Stimulated activated naive CD8-positive, alpha-beta T cell treated with anti-CD3 and anti-CD28 coated beads, Interleukin-15, Interleukin-2, amounts not matched to agents 100 ng/mL and 50 ng/mL, for 24 hours (primary cell): ENCODE data around the gene SEMA6B.
A peak's percentile ranks its signal among the peaks of the same experiment; 100 is the strongest.

Experiments used
- H3K27ac Mint-ChIP-seq: one replicate; pipeline ENCODE4 v1.8.0; 2021; ENCODE audit warnings: mild to moderate bottlenecking, mixed read lengths
- H3K27me3 Mint-ChIP-seq: one replicate; pipeline ENCODE4 v1.8.0; 2021; ENCODE audit warnings: mixed read lengths
- H3K36me3 Mint-ChIP-seq: one replicate; pipeline ENCODE4 v1.8.0; 2021; ENCODE audit warnings: low read depth, mixed read lengths
- H3K4me1 Mint-ChIP-seq: one replicate; pipeline ENCODE4 v1.8.0; 2021; ENCODE audit warnings: low read depth, mixed read lengths
- H3K4me3 Mint-ChIP-seq: one replicate; pipeline ENCODE4 v1.8.0; 2021; ENCODE audit warnings: mild to moderate bottlenecking, mixed read lengths
- H3K9me3 Mint-ChIP-seq: one replicate; pipeline ENCODE4 v1.8.0; 2021; ENCODE audit warnings: mixed read lengths

Gene SEMA6B

DNA sequence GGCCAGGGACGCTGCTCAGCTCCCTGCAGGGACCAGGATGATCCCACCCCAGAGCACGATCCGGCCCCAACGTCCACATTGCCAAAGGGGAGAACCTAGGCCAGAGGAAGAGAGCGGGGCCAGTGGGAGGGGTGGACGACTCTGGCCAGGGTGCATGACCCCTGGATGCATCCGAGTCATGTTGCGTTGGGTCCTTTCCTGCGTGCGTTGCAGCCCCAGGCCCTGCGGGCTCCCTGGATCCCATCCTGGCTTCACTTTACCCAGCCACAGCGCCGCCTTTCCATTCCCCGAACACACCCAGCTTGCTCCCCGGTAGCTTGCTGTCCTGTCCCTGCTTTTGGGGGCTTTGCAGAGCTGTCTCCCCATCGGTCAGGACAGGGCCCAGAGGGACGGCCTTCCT is 51.7 kb downstream of the SEMA6B start:
- H3K9me3 Mint-ChIP-seq: no peaks in the 10 kb centered on the region
- H3K4me1 Mint-ChIP-seq: peaks cover 10% of the 10 kb centered on the region

GRCh38 chr19:4507150-4507452 is 52.4 kb downstream of the SEMA6B start:
- Mint-ChIP-seq H3K27me3 (no peaks in the 10 kb centered on the region), H3K36me3 (peaks cover 11% of the 10 kb centered on the region), H3K27ac (no peak overlapping the region), H3K4me1 (peaks cover 10% of the 10 kb centered on the region), H3K4me3 (no peak overlapping the region), H3K9me3 (no peaks in the 10 kb centered on the region)

More for the DNA sequence above, 51.7 kb downstream of the SEMA6B start:
- Mint-ChIP-seq H3K27me3 (no peaks in the 10 kb centered on the region), H3K4me3 (no peak overlapping the region), H3K27ac (no peak overlapping the region), H3K36me3 (peaks cover 11% of the 10 kb centered on the region)

DNA sequence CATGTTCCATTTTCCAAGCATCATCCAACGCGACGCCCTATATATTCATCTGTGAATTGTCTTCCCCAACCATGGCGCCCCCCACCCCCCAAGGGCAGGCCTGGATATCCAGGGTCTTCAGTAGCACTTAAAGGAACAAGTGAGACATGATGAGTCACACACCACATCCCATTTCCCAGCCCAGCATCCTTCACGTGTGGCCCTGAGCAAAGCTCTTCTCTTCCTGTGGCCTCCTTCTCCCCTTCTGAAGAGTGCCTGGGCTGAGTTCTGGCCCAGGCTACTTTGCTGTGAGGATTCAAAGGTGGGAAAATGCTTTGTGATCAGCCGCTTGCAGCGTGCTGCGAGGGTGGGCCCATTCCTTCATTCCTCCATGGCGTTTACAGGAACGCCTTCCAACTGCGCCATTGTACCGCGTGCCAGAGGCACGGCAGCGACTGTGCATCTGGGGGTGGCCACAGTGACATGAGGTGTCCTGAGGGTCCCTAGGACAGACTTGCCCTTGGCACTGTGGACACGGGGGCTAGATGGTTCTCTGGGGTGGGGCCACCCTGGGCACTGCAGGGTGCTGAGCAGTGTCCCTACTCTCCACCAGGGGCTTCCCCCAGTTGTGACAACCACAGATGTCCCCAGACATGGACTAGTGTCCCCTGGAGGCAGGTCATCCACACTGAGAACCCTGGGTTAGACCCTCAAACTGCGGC is 52.9 kb downstream of the SEMA6B start:
- no peaks in the 10 kb centered on the region for H3K27me3 Mint-ChIP-seq
- H3K4me1 Mint-ChIP-seq: peaks cover 10% of the 10 kb centered on the region
- H3K4me3 Mint-ChIP-seq: no peak overlapping the region
- peak overlapping the region; percentile 21 for H3K27ac Mint-ChIP-seq
- H3K9me3 Mint-ChIP-seq: no peaks in the 10 kb centered on the region
- H3K36me3 Mint-ChIP-seq: peaks cover 11% of the 10 kb centered on the region

GRCh38 chr19:4505570-4506448 is 53.7 kb downstream of the SEMA6B start:
- Mint-ChIP-seq H3K27ac (peak overlapping the region; percentile 21), H3K27me3 (no peaks in the 10 kb centered on the region)

GRCh38 chr19:4504891-4505569 is 54.5 kb downstream of the SEMA6B start:
- peaks cover 10% of the 10 kb centered on the region for H3K4me1 Mint-ChIP-seq
- H3K36me3 Mint-ChIP-seq: peaks cover 14% of the 10 kb centered on the region
- no peaks in the 10 kb centered on the region for H3K27me3 Mint-ChIP-seq
- no peak overlapping the region for H3K4me3 Mint-ChIP-seq
- H3K9me3 Mint-ChIP-seq: no peaks in the 10 kb centered on the region
- no peak overlapping the region for H3K27ac Mint-ChIP-seq

More at GRCh38 chr19:4505570-4506448, 53.7 kb downstream of the SEMA6B start:
- Mint-ChIP-seq H3K36me3 (peaks cover 13% of the 10 kb centered on the region), H3K4me3 (no peak overlapping the region), H3K4me1 (peaks cover 10% of the 10 kb centered on the region), H3K9me3 (no peaks in the 10 kb centered on the region)

DNA sequence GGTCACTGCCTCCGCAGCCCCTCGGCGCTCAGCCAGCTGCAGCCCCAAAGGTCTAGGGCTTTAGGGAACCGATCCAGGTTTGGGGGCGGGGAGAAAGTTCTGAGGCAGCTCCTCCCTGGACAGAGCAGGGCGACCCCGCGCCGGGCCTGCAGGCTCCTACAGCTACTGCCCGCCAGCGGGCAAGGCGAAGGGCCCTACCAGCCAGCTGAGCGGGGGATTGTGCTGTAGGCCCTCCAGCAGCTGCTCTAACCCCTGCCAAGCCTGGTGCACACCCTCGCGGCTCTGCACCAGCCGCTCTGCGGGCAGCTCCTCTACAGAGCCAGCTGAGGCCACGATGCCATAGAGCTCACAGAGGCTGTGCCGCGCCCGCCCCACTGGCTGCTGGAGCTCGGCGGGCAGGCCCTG is 55.2 kb downstream of the SEMA6B start:
- Mint-ChIP-seq H3K36me3 (peaks cover 14% of the 10 kb centered on the region), H3K4me3 (no peak overlapping the region), H3K4me1 (peaks cover 10% of the 10 kb centered on the region), H3K27me3 (no peaks in the 10 kb centered on the region), H3K27ac (no peak overlapping the region), H3K9me3 (no peaks in the 10 kb centered on the region)

DNA sequence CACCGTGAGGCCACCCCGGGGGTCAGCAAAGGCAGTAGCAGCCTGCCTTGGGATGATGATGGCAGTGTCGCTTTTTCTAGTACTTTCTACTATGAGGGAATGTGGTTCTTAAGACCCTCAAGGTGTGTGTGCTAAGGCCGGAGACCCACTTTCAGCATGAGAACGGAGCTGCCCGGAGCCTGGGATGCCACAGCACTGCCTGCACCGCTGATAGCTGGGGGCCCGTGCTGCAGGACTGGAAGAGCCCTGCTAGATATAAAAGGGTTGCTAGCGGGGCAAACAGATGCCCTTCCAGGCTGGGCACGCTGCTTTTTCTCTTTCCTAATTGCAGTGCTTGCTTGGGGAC is 55.7 kb downstream of the SEMA6B start:
- Mint-ChIP-seq H3K36me3 (peaks cover 14% of the 10 kb centered on the region), H3K27me3 (no peaks in the 10 kb centered on the region), H3K4me1 (peaks cover 10% of the 10 kb centered on the region), H3K27ac (no peak overlapping the region), H3K9me3 (no peaks in the 10 kb centered on the region), H3K4me3 (no peak overlapping the region)

DNA sequence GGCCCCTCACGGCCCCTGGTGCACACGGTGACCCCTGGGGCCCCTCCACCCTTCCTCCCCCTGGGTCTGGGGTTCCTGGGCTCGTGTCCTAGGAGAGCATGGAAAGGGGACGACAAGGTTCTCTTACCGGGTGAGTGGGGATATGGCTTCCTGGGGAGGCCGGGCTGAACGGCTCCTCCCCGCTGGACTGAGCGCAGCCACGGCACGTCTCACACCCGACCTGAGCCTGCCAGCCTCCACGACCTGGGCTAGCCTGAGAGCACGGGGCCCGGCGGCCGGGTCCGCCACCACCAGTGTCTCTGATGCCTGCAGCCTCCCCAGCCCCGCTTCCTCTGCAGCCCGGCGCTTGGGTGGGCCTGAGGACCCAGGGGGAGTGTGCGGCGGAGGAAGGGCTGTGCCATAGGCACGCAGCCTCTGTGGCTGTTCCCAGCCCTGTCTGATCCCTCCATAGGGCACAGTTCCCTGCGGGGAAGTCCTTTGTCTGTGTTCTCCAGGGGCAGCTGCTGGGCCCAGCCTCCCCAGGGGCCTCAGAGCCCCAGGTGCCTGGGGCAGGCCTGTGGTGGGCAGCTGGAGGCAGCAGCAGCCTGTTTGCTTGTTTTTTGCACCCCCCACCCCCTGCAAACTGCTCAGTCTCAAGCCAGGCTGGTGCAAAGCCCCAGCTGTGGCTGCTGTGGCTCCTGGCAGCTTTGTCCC is 56.2 kb downstream of the SEMA6B start:
- no peak overlapping the region for H3K4me3 Mint-ChIP-seq
- no peak overlapping the region for H3K27ac Mint-ChIP-seq
- peaks cover 10% of the 10 kb centered on the region for H3K4me1 Mint-ChIP-seq

GRCh38 chr19:4502282-4503131 is 57.0 kb downstream of the SEMA6B start:
- Mint-ChIP-seq H3K4me1 (peaks cover 10% of the 10 kb centered on the region), H3K27ac (no peak overlapping the region), H3K4me3 (no peak overlapping the region), H3K9me3 (no peaks in the 10 kb centered on the region), H3K27me3 (no peaks in the 10 kb centered on the region), H3K36me3 (peaks cover 14% of the 10 kb centered on the region)

More for the DNA sequence above, 56.2 kb downstream of the SEMA6B start:
- Mint-ChIP-seq H3K27me3 (no peaks in the 10 kb centered on the region), H3K36me3 (peaks cover 14% of the 10 kb centered on the region), H3K9me3 (no peaks in the 10 kb centered on the region)

- Mint-ChIP-seq H3K9me3 (no peaks in the 10 kb centered on the region), H3K27ac (no peak overlapping the region), H3K36me3 (peaks cover 14% of the 10 kb centered on the region), H3K4me1 (peaks cover 8% of the 10 kb centered on the region), H3K27me3 (no peaks in the 10 kb centered on the region), H3K4me3 (no peak overlapping the region)
These were observed 57.8 kb downstream of the SEMA6B start for GRCh38 chr19:4501691-4502090.

DNA sequence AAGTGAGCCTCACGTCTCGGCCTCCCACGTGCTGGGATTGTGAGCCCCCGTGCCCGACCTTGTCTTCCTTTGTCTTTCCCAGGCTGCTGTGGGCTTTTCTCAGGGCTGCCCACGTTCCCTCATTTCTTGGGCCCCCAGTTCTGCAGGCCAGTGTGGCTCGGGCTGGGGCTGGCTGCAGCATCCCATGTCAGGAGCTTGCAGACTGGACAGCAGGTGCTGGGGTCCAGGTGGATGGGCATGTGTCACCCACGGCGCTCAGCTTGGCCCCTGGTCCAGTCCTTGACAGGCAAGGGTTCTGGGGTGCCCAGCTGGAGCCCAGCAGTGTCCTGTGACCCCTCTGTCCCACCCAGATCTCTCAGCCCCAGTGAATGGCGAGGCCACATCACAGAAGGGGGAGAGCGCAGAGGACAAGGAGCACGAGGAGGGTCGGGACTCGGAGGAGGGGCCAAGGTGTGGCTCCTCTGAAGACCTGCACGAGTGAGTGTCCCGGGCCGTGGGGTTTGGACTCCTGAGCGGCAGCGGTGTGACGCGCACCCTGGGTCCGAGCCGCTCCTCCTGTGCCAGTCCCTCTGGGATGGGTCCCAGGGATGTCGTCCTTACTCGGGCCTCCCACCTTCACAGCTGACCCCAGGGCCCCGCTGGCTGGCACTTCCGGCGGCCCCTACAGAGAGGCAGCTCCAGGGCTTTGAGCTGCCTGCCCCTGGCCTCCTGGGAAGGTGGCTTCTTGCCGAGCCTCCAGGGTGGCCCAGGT is 58.5 kb downstream of the SEMA6B start:
- H3K4me1 Mint-ChIP-seq: peaks cover 1% of the 10 kb centered on the region
- no peaks in the 10 kb centered on the region for H3K9me3 Mint-ChIP-seq
- peaks cover 10% of the 10 kb centered on the region for H3K36me3 Mint-ChIP-seq
- H3K27ac Mint-ChIP-seq: no peak overlapping the region
- H3K4me3 Mint-ChIP-seq: no peak overlapping the region
- H3K27me3 Mint-ChIP-seq: no peaks in the 10 kb centered on the region

GRCh38 chr19:4499855-4500254 is 59.6 kb downstream of the SEMA6B start:
- Mint-ChIP-seq H3K9me3 (no peaks in the 10 kb centered on the region), H3K27me3 (no peaks in the 10 kb centered on the region), H3K4me3 (no peak overlapping the region), H3K27ac (no peak overlapping the region), H3K4me1 (no peaks in the 10 kb centered on the region), H3K36me3 (peaks cover 3% of the 10 kb centered on the region)

GRCh38 chr19:4499318-4499717 is 60.2 kb downstream of the SEMA6B start:
- Mint-ChIP-seq H3K36me3 (peaks cover 3% of the 10 kb centered on the region), H3K4me1 (no peaks in the 10 kb centered on the region), H3K4me3 (no peak overlapping the region), H3K9me3 (no peaks in the 10 kb centered on the region), H3K27ac (no peak overlapping the region), H3K27me3 (no peaks in the 10 kb centered on the region)
